Keratinocyte (primary cell): ENCODE measurements around the gene TMEM53. TPM values are rescaled to one million over a fixed set of nuclear protein-coding genes. Genes with fewer than 3 reads are reported as not detected.
A peak's percentile ranks its signal among the peaks of the same experiment; 100 is the strongest.

Experiments
- DNase-seq: peaks from one replicate; pipeline ENCODE4 v3.0.0-alpha.2; 2011; ENCODE audit warnings: low read depth, missing footprints, low spot score
- FAIRE-seq: peaks from 2 replicates; lab custom pipeline; 2011; peaks lifted over from hg19 to GRCh38; lab: Jason Lieb, UNC
- H2AFZ ChIP-seq: 2 replicates; pipeline ENCODE4 v1.6.0; 2012; ENCODE audit warnings: low read length, control low read depth, inconsistent platforms; ENCODE audit not compliant: control insufficient read depth
- H3K27ac ChIP-seq: 2 replicates; pipeline ENCODE4 v1.5.1; 2011; ENCODE audit warnings: low read length; ENCODE audit not compliant: control insufficient read depth, insufficient read depth
- H3K27me3 ChIP-seq: 3 replicates; pipeline ENCODE4 v1.6.0; 2011; ENCODE audit warnings: low read length; ENCODE audit not compliant: control insufficient read depth, insufficient read depth; ENCODE audit errors: extremely low read depth
- H3K36me3 ChIP-seq, 2 experiments: 2 replicates in 1 of 2; 3 replicates in 1 of 2; pipeline ENCODE4 v1.5.1; 2011; ENCODE audit warnings: low read length in 2 of 2, mild to moderate bottlenecking in 1 of 2; ENCODE audit not compliant: control insufficient read depth in 2 of 2, insufficient read depth in 2 of 2; ENCODE audit errors: extremely low read depth in 1 of 2
- H3K4me1 ChIP-seq: 3 replicates; pipeline ENCODE4 v1.5.1; 2011; ENCODE audit warnings: low read length; ENCODE audit not compliant: control insufficient read depth, insufficient read depth; ENCODE audit errors: extremely low read depth
- H3K4me2 ChIP-seq: 3 replicates; pipeline ENCODE4 v1.6.0; 2011; ENCODE audit warnings: low read depth, low read length; ENCODE audit not compliant: control insufficient read depth, insufficient read depth; ENCODE audit errors: extremely low read depth
- H3K4me3 ChIP-seq, 3 experiments: fragments of 200-600 bp in 1 of 3; sonication (generic) in 1 of 3; 2 replicates in 2 of 3; 3 replicates in 1 of 3; pipeline ENCODE4 v1.5.1; 2011 to 2016; ENCODE audit warnings: low read length in 3 of 3, mild to moderate bottlenecking in 3 of 3, control low read depth in 2 of 3, inconsistent platforms in 1 of 3, low read depth in 1 of 3, mixed read lengths in 1 of 3, mixed run types in 1 of 3, moderate library complexity in 1 of 3; ENCODE audit not compliant: control insufficient read depth in 2 of 3, insufficient read depth in 2 of 3; ENCODE audit errors: extremely low read depth in 1 of 3
- H3K79me2 ChIP-seq: 2 replicates; pipeline ENCODE4 v1.6.0; 2012; ENCODE audit warnings: low read length; ENCODE audit not compliant: control insufficient read depth, insufficient read depth
- H3K9ac ChIP-seq: 3 replicates; pipeline ENCODE4 v1.6.0; 2011; ENCODE audit warnings: low read length; ENCODE audit not compliant: control insufficient read depth, insufficient read depth; ENCODE audit errors: extremely low read depth
- H3K9me1 ChIP-seq: 3 replicates; pipeline ENCODE4 v1.6.0; 2011; ENCODE audit warnings: low read length; ENCODE audit not compliant: control insufficient read depth, insufficient read depth; ENCODE audit errors: extremely low read depth
- H3K9me3 ChIP-seq: 2 replicates; pipeline ENCODE4 v1.5.1; 2012; ENCODE audit warnings: low read depth, low read length; ENCODE audit not compliant: control insufficient read depth
- H4K20me1 ChIP-seq: 3 replicates; pipeline ENCODE4 v1.6.0; 2011; ENCODE audit warnings: low read length; ENCODE audit not compliant: control insufficient read depth, insufficient read depth; ENCODE audit errors: extremely low read depth
- EZH2 ChIP-seq: IDR thresholded peaks from one replicate; pipeline ENCODE4 v1.6.1; 2012; ENCODE audit warnings: inconsistent platforms, mild to moderate bottlenecking, low read length, moderate library complexity
- dilution Hi-C: fragments of 300-500 bp; cut with MboI; formaldehyde crosslinking; loops from one replicate; pipeline ENCODE4 v1.7.0; 2020; ENCODE audit warnings: low sequenced_read_pairs; ENCODE audit not compliant: extremely low pct_ligation_motif_present
- polyA plus RNA-seq, 5 experiments: library from polyadenylated mRNA; depleted of rRNA in 3 of 5; stranded (reverse) in 3 of 5; stranded (forward) in 1 of 5; unstranded in 1 of 5; fragments of >200 nt; gene quantifications; 1 replicate in 1 of 5; 2 replicates in 3 of 5; 3 replicates in 1 of 5; pipeline versions ENCODE4 v1.2.1 to v1.2.3, GENCODE V29; 2011 to 2012; ENCODE audit warnings: missing spikeins in 2 of 5, low read depth in 1 of 5, low replicate concordance in 1 of 5
- TF ChIP-seq, protein P1 (sequence below), 3 experiments: IDR thresholded peaks in 1 of 3; conservative IDR thresholded peaks in 1 of 3; optimal IDR thresholded peaks in 1 of 3; 2 replicates in 2 of 3; 3 replicates in 1 of 3; pipeline versions ENCODE3 to v1.5.1; 2011; ENCODE audit warnings: low read length in 3 of 3, mild to moderate bottlenecking in 3 of 3, moderate library complexity in 2 of 3, control low read depth in 1 of 3, inconsistent platforms in 1 of 3; ENCODE audit not compliant: insufficient read depth in 2 of 3; ENCODE audit errors: extremely low read depth in 1 of 3

The TMEM53 gene
- polyA plus RNA-seq, 1 donor (not counting 4 experiments of a cell fraction or from before 2014, with no cell fraction given): 5.6 TPM

GRCh38 chr1:44647896-44648295 lies 26.4 kb downstream of the TMEM53 start:
- no peaks in the 10 kb centered on the region for H3K79me2 ChIP-seq
- H3K36me3 ChIP-seq: peaks cover 29 to 49% of the 10 kb centered on the region in 2 experiments
- TF ChIP-seq, protein P1, sequence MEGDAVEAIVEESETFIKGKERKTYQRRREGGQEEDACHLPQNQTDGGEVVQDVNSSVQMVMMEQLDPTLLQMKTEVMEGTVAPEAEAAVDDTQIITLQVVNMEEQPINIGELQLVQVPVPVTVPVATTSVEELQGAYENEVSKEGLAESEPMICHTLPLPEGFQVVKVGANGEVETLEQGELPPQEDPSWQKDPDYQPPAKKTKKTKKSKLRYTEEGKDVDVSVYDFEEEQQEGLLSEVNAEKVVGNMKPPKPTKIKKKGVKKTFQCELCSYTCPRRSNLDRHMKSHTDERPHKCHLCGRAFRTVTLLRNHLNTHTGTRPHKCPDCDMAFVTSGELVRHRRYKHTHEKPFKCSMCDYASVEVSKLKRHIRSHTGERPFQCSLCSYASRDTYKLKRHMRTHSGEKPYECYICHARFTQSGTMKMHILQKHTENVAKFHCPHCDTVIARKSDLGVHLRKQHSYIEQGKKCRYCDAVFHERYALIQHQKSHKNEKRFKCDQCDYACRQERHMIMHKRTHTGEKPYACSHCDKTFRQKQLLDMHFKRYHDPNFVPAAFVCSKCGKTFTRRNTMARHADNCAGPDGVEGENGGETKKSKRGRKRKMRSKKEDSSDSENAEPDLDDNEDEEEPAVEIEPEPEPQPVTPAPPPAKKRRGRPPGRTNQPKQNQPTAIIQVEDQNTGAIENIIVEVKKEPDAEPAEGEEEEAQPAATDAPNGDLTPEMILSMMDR (optimal IDR thresholded peaks at IDR 0.05 in 1 of 3, IDR thresholded peaks at IDR 0.05 in 1 of 3, conservative IDR thresholded peaks at IDR 0.05 in 1 of 3; ENCODE audit: extremely low read depth in 1 of 3, insufficient read depth in 2 of 3, low read length in 3 of 3): no peak
- no peak for TF ChIP-seq EZH2

GRCh38 chr1:44646261-44647110 lies 27.8 kb downstream of the TMEM53 start:
- TF ChIP-seq, protein P1 (optimal IDR thresholded peaks at IDR 0.05 in 1 of 3, IDR thresholded peaks at IDR 0.05 in 1 of 3, conservative IDR thresholded peaks at IDR 0.05 in 1 of 3; ENCODE audit: extremely low read depth in 1 of 3, insufficient read depth in 2 of 3, low read length in 3 of 3): no peak
- no peak for TF ChIP-seq EZH2
- H3K4me1 ChIP-seq: peaks cover 9% of the 10 kb centered on the region
- no peaks in the 10 kb centered on the region for H4K20me1 ChIP-seq
- FAIRE-seq: no peak
- H3K4me2 ChIP-seq: no peak overlapping the region
- no peak overlapping the region for H3K4me3 ChIP-seq
- H2AFZ ChIP-seq: no peak overlapping the region
- dilution Hi-C loops: no loop called here
- no peaks in the 10 kb centered on the region for H3K27me3 ChIP-seq
- no peaks in the 10 kb centered on the region for H3K79me2 ChIP-seq
- no peak for DNase-seq
- no peaks in the 10 kb centered on the region for H3K9me3 ChIP-seq
- no peak overlapping the region for H3K27ac ChIP-seq
- H3K36me3 ChIP-seq: peaks cover 29 to 50% of the 10 kb centered on the region in 2 experiments
- H3K9ac ChIP-seq: peak overlapping the region; percentile 18
- no peaks in the 10 kb centered on the region for H3K9me1 ChIP-seq

More at GRCh38 chr1:44647896-44648295, 26.4 kb downstream of the TMEM53 start:
- dilution Hi-C loops: no loop called here
- H3K9ac ChIP-seq: no peak overlapping the region
- H3K4me1 ChIP-seq: peaks cover 9% of the 10 kb centered on the region
- no peak overlapping the region for H3K27ac ChIP-seq
- peaks cover 3% of the 10 kb centered on the region for H4K20me1 ChIP-seq
- no peaks in the 10 kb centered on the region for H3K9me1 ChIP-seq
- no peak overlapping the region for H3K4me3 ChIP-seq
- no peak for FAIRE-seq
- H2AFZ ChIP-seq: no peak overlapping the region
- no peaks in the 10 kb centered on the region for H3K27me3 ChIP-seq
- no peaks in the 10 kb centered on the region for H3K9me3 ChIP-seq
- no peak for DNase-seq
- no peak overlapping the region for H3K4me2 ChIP-seq
